GM12878 (cell line): ENCODE measurements around the gene SEPSECS. TPM values are rescaled to one million over a fixed set of nuclear protein-coding genes. Genes with fewer than 3 reads are reported as not detected.

Experiments
- ATAC-seq: fragments of 200-7000 bp; cut with Tn5 transposase; 3 replicates; pipeline ENCODE4 v1.9.1; 2020; ENCODE audit warnings: mild to moderate bottlenecking, moderate library complexity
- Bru-seq: library from RNA; stranded (reverse); fragments of 400-500 nt; gene quantifications from one replicate; lab custom pipeline; 2021; lab: Mats Ljungman, UMichigan
- BruChase-seq, 2 experiments: library from RNA; stranded (reverse); fragments of 400-500 nt; gene quantifications; one replicate each; lab custom pipeline; 2021; lab: Mats Ljungman, UMichigan
- BruUV-seq: library from RNA; stranded (reverse); fragments of 400-500 nt; replicated peaks from 2 replicates; lab custom pipeline; 2021; lab: Mats Ljungman, UMichigan
- CTCF ChIA-PET: fragments of 300-600 bp; sonication (Branson Sonifier 250); formaldehyde crosslinking; extraction: SDS; loops from one replicate; lab custom pipeline; 2021; ENCODE audit warnings: inconsistent platforms; lab: Yijun Ruan, JAX
- POLR2A ChIA-PET: fragments of 350-600 bp; formaldehyde crosslinking; extraction: SDS; loops from one replicate; lab custom pipeline; 2021; ENCODE audit warnings: inconsistent platforms; lab: Charles Lee
- RAD21 ChIA-PET: fragments of 300-600 bp; sonication (Branson Sonifier 250); formaldehyde crosslinking; loops from one replicate; lab custom pipeline; 2023; ENCODE audit warnings: antibody characterized with exemption; ENCODE audit not compliant: unreplicated experiment; lab: Charles Lee
- SMC1A ChIA-PET: fragments of 300-600 bp; sonication (Branson Sonifier 250); formaldehyde crosslinking; loops from one replicate; lab custom pipeline; 2023; ENCODE audit not compliant: unreplicated experiment, uncharacterized antibody; lab: Charles Lee
- DNase-seq: peaks from one replicate; pipeline ENCODE4 v3.0.0-alpha.2; 2011; ENCODE audit warnings: low read depth, low spot score
- FAIRE-seq: peaks from 3 replicates; lab custom pipeline; 2011; peaks lifted over from hg19 to GRCh38; lab: Jason Lieb, UNC
- H2AFZ ChIP-seq: 2 replicates; pipeline ENCODE4 v1.6.0; 2011; ENCODE audit warnings: low read depth, low read length, control low read depth; ENCODE audit not compliant: control insufficient read depth
- H3K27ac ChIP-seq: 2 replicates; pipeline ENCODE4 v1.5.1; 2011; ENCODE audit warnings: control low read depth; ENCODE audit not compliant: control insufficient read depth, insufficient read depth
- H3K27me3 ChIP-seq, 2 experiments: replicated peaks in 1 of 2; 2 replicates each; pipeline versions ENCODE4 v1.6.0 to v1.6.1; 2011; ENCODE audit warnings: low read length in 1 of 2; ENCODE audit not compliant: control insufficient read depth in 2 of 2, insufficient read depth in 2 of 2
- H3K36me3 ChIP-seq, 2 experiments: 2 replicates each; pipeline ENCODE4 v1.5.1; 2011; ENCODE audit warnings: low read length in 1 of 2; ENCODE audit not compliant: control insufficient read depth in 2 of 2, insufficient read depth in 2 of 2
- H3K4me1 ChIP-seq: 2 replicates; pipeline ENCODE4 v1.6.1; 2011; ENCODE audit warnings: mild to moderate bottlenecking, low read length, moderate library complexity, mixed read lengths; ENCODE audit not compliant: control insufficient read depth, insufficient read depth
- H3K4me2 ChIP-seq: 2 replicates; pipeline ENCODE4 v1.6.0; 2011; ENCODE audit warnings: control low read depth; ENCODE audit not compliant: control insufficient read depth, insufficient read depth
- H3K4me3 ChIP-seq: fragments of 200-600 bp; sonication (generic); 2 replicates; pipeline ENCODE4 v1.5.1; 2016
- H3K79me2 ChIP-seq: 2 replicates; pipeline ENCODE4 v1.6.0; 2011; ENCODE audit warnings: low read length; ENCODE audit not compliant: control insufficient read depth, insufficient read depth
- H3K9ac ChIP-seq: 2 replicates; pipeline ENCODE4 v1.8.0; 2011; ENCODE audit warnings: low read length, control low read depth, mixed read lengths; ENCODE audit not compliant: control insufficient read depth, insufficient read depth
- H3K9me3 ChIP-seq: replicated peaks from 3 replicates; pipeline ENCODE4 v1.5.1; 2011; ENCODE audit warnings: mild to moderate bottlenecking, low read length; ENCODE audit not compliant: control insufficient read depth, insufficient read depth
- H4K20me1 ChIP-seq: 2 replicates; pipeline ENCODE4 v1.6.0; 2011; ENCODE audit not compliant: control insufficient read depth, insufficient read depth
- CREB1 ChIP-seq: IDR thresholded peaks from 2 replicates; pipeline ENCODE4 v1.6.1; 2012; ENCODE audit warnings: low read depth, mild to moderate bottlenecking, inconsistent platforms
- CTCF ChIP-seq, 3 experiments: IDR thresholded peaks in 2 of 3; conservative IDR thresholded peaks in 1 of 3; 2 replicates each; pipeline ENCODE4 v1.5.1; 2011; ENCODE audit warnings: low read depth in 3 of 3, low read length in 3 of 3, mild to moderate bottlenecking in 3 of 3, control low read depth in 2 of 3, moderate library complexity in 2 of 3, inconsistent platforms in 1 of 3, mixed read lengths in 1 of 3; ENCODE audit not compliant: control insufficient read depth in 2 of 3, insufficient read depth in 1 of 3; ENCODE audit errors: extremely low read depth in 1 of 3
- E2F4 ChIP-seq: IDR thresholded peaks from 2 replicates; pipeline ENCODE4 v1.6.1; 2012; ENCODE audit warnings: low read depth, low read length, improper control_type of control experiment
- PML ChIP-seq: IDR thresholded peaks from 2 replicates; pipeline ENCODE4 v1.6.1; 2012; ENCODE audit warnings: low read length, inconsistent platforms
- RAD51 ChIP-seq: fragments of 450-650 bp; IDR thresholded peaks from 2 replicates; pipeline ENCODE4 v1.6.1; 2016; ENCODE audit warnings: moderate library complexity, mild to moderate bottlenecking, inconsistent platforms
- RFX5 ChIP-seq: IDR thresholded peaks from 2 replicates; pipeline ENCODE4 v1.6.1; 2011; ENCODE audit warnings: low read depth, low read length, improper control_type of control experiment
- WRNIP1 ChIP-seq: IDR thresholded peaks from 2 replicates; pipeline ENCODE4 v1.6.1; 2011; ENCODE audit warnings: low read depth, low read length, improper control_type of control experiment, borderline replicate concordance
- ZNF384 ChIP-seq: IDR thresholded peaks from 2 replicates; pipeline ENCODE4 v1.6.1; 2012; ENCODE audit warnings: low read depth, mild to moderate bottlenecking, low read length, improper control_type of control experiment, borderline replicate concordance
- ZNF687 ChIP-seq: fragments of 450-650 bp; IDR thresholded peaks from 2 replicates; pipeline ENCODE4 v1.6.1; 2017; ENCODE audit warnings: mild to moderate bottlenecking, moderate library complexity
- WGBS: methylation state at CpG from one replicate; pipeline ENCODE4 v1.1.6; 2016; ENCODE audit warnings: low lambda C conversion rate; ENCODE audit not compliant: insufficient replicate concordance, insufficient coverage; ENCODE audit errors: missing lambda C conversion rate; 5-methylcytosine and 5-hydroxymethylcytosine counted together
- in situ Hi-C: fragments of 300-500 bp; cut with MboI; formaldehyde crosslinking; loops from 9 replicates; pipeline ENCODE4 v1.14.3; 2018; ENCODE audit warnings: mixed read lengths
- intact Hi-C: fragments of 100-400 bp; cut with micrococcal nuclease; formaldehyde crosslinking; loops from one replicate; pipeline ENCODE4 v1.14.2; 2022; ENCODE audit not compliant: unreplicated experiment
- long read RNA-seq, 2 experiments: library from polyadenylated mRNA; unstranded; transcript quantifications; one replicate each; pipeline ENCODE4 v2.0.0, GENCODE V29; 2019 to 2020
- polyA minus RNA-seq, 3 experiments: library from RNA; depleted of rRNA, polyadenylated mRNA; stranded (reverse); fragments of >200 nt; gene quantifications; 2 replicates each; pipeline ENCODE4 v1.2.3, GENCODE V29; 2011
- polyA plus RNA-seq, 11 experiments: library from polyadenylated mRNA; depleted of rRNA in 4 of 11; unstranded in 6 of 11; stranded (reverse) in 5 of 11; fragments of >200 nt; fragmentation: Nextera tagmentation in 4 of 11; fragmentation: Illumina TruSeq in 1 of 11; extraction: Ambion mirVana in 4 of 11; extraction: Trizol in 1 of 11; gene quantifications; 1 replicate in 1 of 11; 2 replicates in 10 of 11; pipeline versions ENCODE4 v1.2.1 to v1.2.3, GENCODE V29; 2011 to 2016; ENCODE audit warnings: inconsistent platforms in 2 of 11, missing spikeins in 2 of 11, low read depth in 1 of 11
- total RNA-seq, 4 experiments: library from RNA; depleted of rRNA in 3 of 4; stranded (reverse); fragments of >200 nt in 3 of 4; fragmentation: Illumina TruSeq in 1 of 4; extraction: Trizol in 1 of 4; gene quantifications; 2 replicates each; pipeline versions ENCODE4 v1.2.1 to v1.2.3, GENCODE V29; 2013 to 2021

Gene SEPSECS
- total RNA-seq (2013; cell fraction: nucleolus; rRNA removed), result 28.9 and 30.0 TPM in 2 replicates
- total RNA-seq (2014; rRNA removed) (7.4 and 7.6 TPM in 2 replicates), total RNA-seq (2014; rRNA removed; fragmentation: Illumina TruSeq; extraction: Trizol) (7.1 and 7.8 TPM in 2 replicates), total RNA-seq (2021) (7.1 and 7.2 TPM in 2 replicates), polyA plus RNA-seq (2011; rRNA removed) (15.8 and 20.8 TPM in 2 replicates), polyA plus RNA-seq (2014; fragmentation: Illumina TruSeq; extraction: Trizol) (5.8 and 6.6 TPM in 2 replicates), polyA plus RNA-seq (2014; fragmentation: Nextera tagmentation; extraction: Ambion mirVana) (1 to 10 TPM; 2.8 to 2.9 TPM), polyA plus RNA-seq (2014; rRNA removed) (5.1 and 5.5 TPM in 2 replicates), polyA plus RNA-seq (2016; fragmentation: Nextera tagmentation; extraction: Ambion mirVana) (1 to 10 TPM; 8.1 to 8.6 TPM), polyA minus RNA-seq (2011; rRNA and poly(A)+ RNA removed) (11.1 and 17.1 TPM in 2 replicates), Bru-seq, nascent RNA (percentile 81 among the genes with signal in this experiment), BruChase-seq, experiment 1, labeled RNA remaining after a 6-hour chase (percentile 66 among the genes with signal in this experiment), BruChase-seq, experiment 2, labeled RNA remaining after a 2-hour chase (percentile 78 among the genes with signal in this experiment)
- 3.0 TPM for polyA plus RNA-seq (2011; ENCODE audit: low read depth)
- polyA plus RNA-seq (2011; cell fraction: cytosol; rRNA removed), result 4.5 and 5.0 TPM in 2 replicates
- 9.2 and 12.3 TPM in 2 replicates for polyA plus RNA-seq (2011; cell fraction: nucleus; rRNA removed)
- polyA plus RNA-seq (2012), result 3.9 and 4.2 TPM in 2 replicates
- polyA minus RNA-seq (2011; cell fraction: cytosol; rRNA and poly(A)+ RNA removed), result 5.5 and 6.5 TPM in 2 replicates
- 15.6 and 23.2 TPM in 2 replicates for polyA minus RNA-seq (2011; cell fraction: nucleus; rRNA and poly(A)+ RNA removed)
- long read RNA-seq, experiment 1, full-length matches to known transcripts, result 2 of 6 reads
- long read RNA-seq, experiment 1, partial matches to known transcripts, result 2 of 6 reads
- long read RNA-seq, experiment 1, other reads (novel, unspliced or antisense), result 2 of 6 reads
- long read RNA-seq, experiment 2, full-length matches to known transcripts, result 20 of 35 reads
- long read RNA-seq, experiment 2, partial matches to known transcripts, result 11 of 35 reads
- long read RNA-seq, experiment 2, other reads (novel, unspliced or antisense), result 4 of 35 reads

- POLR2A ChIA-PET, result interaction anchor here (1.0 to 4.4 kb wide), 2 partner anchors 16 to 75 kb away, joined by 5 to 49 read pairs; partner anchors contain the start of gene PI4K2B
- Histone ChIP-seq H3K4me1 (peaks cover 4% of the 10 kb centered on the region), H3K79me2 (peaks cover 18% of the 10 kb centered on the region), H4K20me1 (no peaks in the 10 kb centered on the region), H3K27ac (peak within 1 kb of the TSS; percentile 96), H3K4me2 (peak within 1 kb of the TSS; percentile 95), H3K36me3 (no peaks in the 10 kb centered on the region), H3K4me3 (peak within 1 kb of the TSS; percentile 94), H2AFZ (peak within 1 kb of the TSS; percentile 83), H3K9ac (peak within 1 kb of the TSS; percentile 99), H3K27me3 (no peaks in the 10 kb centered on the region), H3K9me3 (no peaks in the 10 kb centered on the region)
- intact Hi-C loops, result loop anchor here (2.0 to 5.0 kb wide), 2 partner anchors 75 to 217 kb away; partner anchors contain the start of genes ANAPC4 and PI4K2B
- ATAC-seq (peak; percentile 90), DNase-seq (peak; percentile 96), FAIRE-seq (peak; percentile 91)
- SMC1A ChIA-PET, result interaction anchor here (0.9 to 2.7 kb wide), 7 partner anchors 9 to 206 kb away, joined by 4 to 11 read pairs (median 7); partner anchors contain the start of genes PI4K2B and ZCCHC4
- WGBS, result under 1% methylated on average over 66 of the region's 66 CpGs
- CTCF ChIA-PET, result interaction anchor here (0.9 to 2.5 kb wide), 7 partner anchors 16 to 206 kb away, joined by 3 to 12 read pairs (median 6); partner anchors contain the start of gene ZCCHC4
- no TSS peak for BruUV-seq
- RAD21 ChIA-PET, result interaction anchor here (1.0 to 2.6 kb wide), 7 partner anchors 9 to 576 kb away, joined by 3 to 11 read pairs (median 3); partner anchors contain the start of genes DHX15, PI4K2B and ZCCHC4
- in situ Hi-C loops, result no loop called here
- TF ChIP-seq PML (peak; percentile 94), ZNF687 (peak; percentile 88), RAD51 (no peak), CREB1 (peak; percentile 77), E2F4 (0 out of 2 replicates have a peak, but pooled peaks have one; percentile 9), RFX5 (no peak), CTCF (IDR thresholded peaks at IDR 0.05 in 2 of 3, conservative IDR thresholded peaks at IDR 0.05 in 1 of 3; ENCODE audit: control insufficient read depth in 2 of 3, extremely low read depth in 1 of 3, insufficient read depth in 1 of 3, low read depth in 3 of 3, low read length in 3 of 3) (no peak), WRNIP1 (0 out of 2 replicates have a peak, but pooled peaks have one; percentile 41), ZNF384 (peak; percentile 93)
Observed at GRCh38 chr4:25159837-25160713, at the start of gene SEPSECS. Gene SEPSECS, minus strand, starts transcription at chr4:25160449. Its CDS starts 80 bp downstream, at chr4:25160369.
